HG02678 (cell line): ENCODE measurements around the gene ZNF485.
"Not testable (repeated sequence)": the region's sequence is repeated elsewhere in the genome, so short reads cannot be mapped to it uniquely, and the experiment has no call there.

Source experiments
- ATAC-seq: cut with Tn5 transposase; IDR thresholded peaks from one replicate; pipeline ENCODE4 v1.9.1; 2021; ENCODE audit warnings: mild to moderate bottlenecking, moderate library complexity; ENCODE audit not compliant: unreplicated experiment

Gene ZNF485

DNA sequence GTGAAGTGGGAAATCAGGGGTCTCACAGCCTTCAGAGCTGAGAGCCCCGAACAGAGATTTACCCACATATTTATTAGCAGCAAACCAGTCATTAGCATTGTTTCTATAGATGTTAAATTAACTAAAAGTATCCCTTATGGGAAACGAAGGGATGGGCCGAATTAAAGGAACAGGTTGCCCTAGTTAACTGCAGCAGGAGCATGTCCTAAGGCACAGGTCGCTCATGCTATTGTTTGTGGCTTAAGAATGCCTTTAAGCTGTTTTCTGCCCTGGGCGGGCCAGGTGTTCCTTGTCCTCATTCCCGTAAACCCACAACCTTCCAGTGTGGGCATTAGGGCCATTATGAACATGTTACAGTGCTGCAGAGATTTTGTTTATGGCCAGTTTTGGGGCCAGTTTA is 4.7 kb upstream of the ZNF485 start:
- not testable (repeated sequence) for ATAC-seq

DNA sequence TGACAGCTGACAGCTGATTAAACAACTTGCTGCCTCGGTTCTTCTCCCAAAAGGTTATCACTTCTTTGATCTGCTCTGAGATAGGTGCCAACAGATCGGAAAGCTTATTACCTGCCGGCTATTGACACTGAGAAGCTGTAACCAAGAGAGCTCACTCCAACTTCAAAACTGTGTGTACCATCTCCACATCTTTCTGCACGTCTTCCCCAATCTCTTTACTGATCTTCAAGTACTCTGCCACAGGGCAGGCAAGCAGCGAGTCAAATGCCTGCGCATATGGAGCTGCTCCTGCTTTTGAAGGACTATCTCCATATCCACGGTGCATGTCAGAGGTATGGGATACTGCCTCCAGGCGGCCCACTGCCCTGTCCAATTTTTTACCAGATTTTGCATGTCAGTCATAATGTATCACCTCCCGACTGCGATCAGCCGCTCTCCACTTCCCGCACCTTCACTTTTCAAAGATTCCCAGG is 352 bp upstream of the ZNF485 start:
- no peak for ATAC-seq

DNA sequence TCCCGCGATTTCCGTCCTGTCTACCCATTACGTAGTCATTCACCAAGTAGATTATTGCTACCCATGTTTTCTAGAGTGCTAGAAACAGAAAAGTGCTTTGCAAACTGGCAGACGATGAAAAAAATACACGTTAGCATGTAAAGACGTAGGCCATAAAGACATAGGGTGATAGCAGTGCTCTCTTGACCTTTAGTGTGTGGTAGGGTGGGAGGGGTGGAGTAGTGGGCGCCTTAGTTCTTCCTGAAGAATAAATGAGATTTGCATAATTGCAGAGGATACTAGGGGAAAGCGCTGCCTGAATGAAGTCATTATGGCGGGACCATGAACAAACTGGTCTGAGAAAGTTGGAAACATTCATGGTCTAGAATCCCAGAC is 948 bp downstream of the ZNF485 start:
- ATAC-seq, result no peak

DNA sequence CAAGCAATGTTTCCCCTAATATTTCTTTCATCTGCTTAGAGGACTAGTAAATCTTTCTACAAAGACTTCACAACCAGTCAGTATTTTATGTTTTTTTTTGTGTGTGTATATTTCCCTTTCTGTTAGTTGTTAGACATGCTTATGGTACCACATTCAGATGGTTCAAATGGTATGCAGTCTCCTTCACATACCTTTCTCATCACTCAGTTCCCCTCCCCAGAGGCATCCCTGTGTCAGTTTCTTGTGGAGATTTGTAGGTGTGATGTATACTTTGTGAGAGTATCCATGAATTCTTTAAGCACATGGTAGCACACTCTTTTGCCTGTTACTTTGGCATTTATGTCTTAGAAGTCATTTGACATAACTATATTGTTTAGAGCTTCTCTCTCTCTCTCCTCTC is 4.4 kb downstream of the ZNF485 start:
- no peak for ATAC-seq

DNA sequence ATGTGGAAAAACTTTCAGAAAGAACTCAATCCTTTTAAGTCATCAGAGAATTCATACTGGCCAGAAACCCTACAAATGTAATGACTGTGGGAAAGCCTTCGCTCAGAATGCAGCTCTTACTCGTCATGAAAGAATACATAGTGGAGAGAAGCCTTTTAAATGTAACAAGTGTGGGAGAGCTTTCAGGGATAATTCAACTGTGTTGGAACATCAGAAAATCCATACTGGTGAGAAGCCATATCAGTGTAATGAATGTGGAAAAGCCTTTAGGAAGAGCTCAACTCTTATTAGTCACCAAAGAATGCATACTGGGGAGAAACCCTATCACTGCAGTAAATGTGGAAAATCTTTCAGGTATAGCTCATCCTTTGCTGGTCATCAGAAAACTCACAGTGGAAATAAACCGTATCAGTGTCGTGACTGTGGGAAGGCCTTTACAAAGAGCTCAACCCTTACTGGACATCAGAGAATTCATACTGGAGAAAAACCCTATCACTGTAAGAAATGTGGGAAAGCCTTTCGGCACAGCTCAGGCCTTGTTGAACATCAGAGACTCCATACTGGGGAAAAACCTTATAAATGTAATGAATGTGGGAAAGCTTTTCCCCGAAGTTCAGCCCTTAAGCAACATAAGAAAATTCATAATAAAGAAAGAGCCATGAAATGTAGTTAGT is 10.6 kb downstream of the ZNF485 start:
- ATAC-seq, result no peak

DNA sequence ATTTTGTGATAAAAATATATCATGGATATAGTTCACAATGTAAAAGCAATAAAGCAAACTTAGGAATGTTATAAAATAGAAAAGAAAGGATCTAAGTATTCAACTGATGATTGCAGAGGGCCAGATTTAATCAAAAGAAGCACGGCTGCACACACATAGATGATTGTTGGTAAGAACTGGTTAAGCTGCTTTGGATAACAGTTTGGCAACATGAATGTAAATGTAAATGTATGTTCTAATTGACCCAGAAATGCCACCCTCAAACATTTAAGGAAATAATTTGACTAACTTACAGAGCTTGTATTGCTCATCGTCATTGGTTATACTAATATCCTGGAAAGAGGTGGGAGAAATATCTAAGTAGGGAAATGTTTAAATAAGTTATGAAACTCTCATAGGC is 13.1 kb downstream of the ZNF485 start:
- no peak for ATAC-seq

DNA sequence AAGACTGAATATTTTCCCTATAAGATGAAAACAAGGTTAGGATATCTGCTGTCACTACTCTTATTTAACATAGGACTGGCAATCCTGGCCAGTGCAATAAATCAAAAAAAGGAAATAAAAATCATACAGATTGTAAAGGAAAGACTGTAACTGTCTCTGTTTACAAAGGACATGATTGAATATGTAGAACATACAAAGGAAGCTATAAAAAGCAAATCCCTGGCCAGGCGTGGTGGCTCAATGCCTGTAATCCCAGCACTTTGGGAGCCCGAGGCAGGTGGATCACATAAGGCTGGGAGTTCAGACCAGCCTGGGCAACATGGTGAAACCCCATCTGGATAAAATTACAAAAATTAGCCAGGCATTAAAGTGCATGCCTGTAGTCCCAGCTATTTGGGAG is 15.8 kb downstream of the ZNF485 start:
- ATAC-seq, result no peak

DNA sequence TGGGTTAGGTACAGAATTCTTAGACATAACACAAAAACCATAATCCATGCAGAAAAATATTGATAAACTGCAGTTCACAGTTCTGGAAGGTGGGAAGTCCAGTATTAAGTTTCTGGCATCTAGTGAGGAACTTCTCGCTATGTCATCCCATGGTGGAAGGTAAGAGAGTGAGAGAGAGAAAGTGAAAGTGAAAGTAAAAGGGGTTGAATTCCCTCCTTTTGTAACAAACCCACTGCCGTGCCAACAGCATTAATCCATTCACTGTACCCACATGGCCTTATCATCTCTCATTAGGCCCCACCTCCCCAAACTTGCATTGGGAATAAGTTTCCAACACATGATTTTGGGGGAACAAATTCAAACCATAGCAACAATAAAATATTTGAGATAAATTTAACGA is 17.1 kb downstream of the ZNF485 start:
- ATAC-seq, result no peak

DNA sequence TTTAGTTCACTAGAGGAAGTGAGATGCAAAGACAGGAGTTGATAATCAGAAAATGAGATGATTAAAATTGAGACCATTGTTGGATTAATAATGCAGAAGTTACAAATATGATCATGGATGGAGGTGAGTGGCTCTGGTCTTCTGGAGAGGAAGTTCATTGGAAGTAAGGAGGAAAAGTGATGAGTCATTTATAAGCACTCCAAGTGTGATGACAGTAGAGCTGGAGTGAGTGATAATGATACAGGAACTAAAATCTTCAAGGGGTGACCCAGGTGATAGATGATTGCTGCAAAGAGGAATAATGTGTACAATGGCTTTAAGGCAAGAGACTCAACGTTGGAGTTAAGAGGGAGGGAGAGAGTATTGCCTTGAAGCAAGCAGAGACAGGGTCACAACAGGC is 21.7 kb downstream of the ZNF485 start:
- ATAC-seq, result no peak

DNA sequence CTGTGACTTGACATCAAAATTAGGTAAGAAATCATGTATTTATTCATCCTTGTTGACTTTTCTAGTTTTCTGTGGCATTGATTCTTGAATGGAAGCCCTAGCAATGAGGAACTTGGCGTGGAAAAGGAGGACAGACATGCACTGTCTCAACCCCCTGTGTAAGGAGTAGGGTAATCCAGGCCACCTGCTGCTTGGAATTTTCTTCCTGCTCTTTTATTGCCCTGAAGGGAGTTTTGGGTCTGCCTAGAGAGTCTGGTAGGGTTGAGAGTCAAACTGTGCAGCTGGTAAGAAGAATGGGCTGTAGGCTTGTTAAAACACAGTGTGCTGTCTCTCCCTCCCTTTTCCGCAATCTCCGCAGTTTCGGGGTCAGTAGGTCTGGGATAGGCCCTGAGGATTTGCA is 22.7 kb downstream of the ZNF485 start:
- no peak for ATAC-seq

DNA sequence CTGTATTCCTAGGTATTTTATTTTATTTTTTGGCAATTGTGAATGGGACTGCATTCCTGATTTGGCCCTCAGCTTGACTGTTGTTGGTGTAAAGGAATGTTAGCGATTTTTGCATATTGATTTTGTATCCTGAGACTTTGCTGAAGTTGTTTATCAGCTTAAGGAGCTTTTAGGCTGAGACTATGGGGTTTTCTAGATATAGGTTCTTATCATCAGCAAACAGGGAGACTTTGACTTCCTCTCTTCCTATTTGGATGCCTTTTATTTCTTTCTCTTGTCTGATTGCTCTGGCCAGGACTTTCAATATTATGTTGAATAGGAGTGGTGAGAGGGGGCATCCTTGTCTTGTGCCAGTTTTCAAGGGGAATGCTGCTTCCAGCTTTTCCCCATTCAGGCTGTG is 29.6 kb downstream of the ZNF485 start:
- ATAC-seq, result not testable (repeated sequence)

DNA sequence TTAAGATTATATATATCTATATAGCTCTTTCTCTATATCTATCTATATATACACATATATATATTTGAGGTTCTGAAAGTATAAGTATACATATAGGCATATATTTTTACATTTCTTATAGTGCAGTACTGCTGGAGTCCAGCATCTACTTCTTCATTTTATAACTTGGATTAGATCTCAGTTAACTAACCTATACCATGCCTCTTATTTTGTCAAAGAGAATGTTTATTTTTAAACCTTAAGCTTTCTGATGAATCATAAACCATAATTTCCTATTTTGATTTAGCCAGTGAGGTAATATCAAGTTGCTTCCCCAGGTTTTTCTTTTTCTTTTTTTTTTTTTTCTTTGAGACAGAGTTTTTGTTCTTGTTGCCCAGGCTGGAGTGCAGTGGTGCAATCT is 34.4 kb downstream of the ZNF485 start:
- no peak for ATAC-seq

DNA sequence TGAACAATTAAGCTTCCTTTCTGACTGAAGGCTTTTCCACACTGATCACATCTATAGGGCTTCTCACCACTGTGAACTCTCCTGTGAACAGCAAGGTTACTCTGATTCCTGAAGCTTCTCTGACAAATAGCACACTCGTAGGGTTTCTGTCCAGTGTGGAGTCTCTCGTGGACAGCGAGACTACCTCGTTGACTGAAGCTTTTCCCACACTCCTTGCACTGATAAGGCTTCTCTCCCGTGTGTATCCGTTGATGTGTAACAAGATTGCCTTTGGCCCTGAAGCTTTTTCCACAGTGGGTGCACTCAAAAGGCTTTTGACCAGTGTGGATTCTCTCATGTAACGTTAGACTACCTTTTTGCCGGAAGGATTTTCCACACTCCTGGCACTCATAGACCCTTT is 38.0 kb downstream of the ZNF485 start:
- no peak for ATAC-seq

DNA sequence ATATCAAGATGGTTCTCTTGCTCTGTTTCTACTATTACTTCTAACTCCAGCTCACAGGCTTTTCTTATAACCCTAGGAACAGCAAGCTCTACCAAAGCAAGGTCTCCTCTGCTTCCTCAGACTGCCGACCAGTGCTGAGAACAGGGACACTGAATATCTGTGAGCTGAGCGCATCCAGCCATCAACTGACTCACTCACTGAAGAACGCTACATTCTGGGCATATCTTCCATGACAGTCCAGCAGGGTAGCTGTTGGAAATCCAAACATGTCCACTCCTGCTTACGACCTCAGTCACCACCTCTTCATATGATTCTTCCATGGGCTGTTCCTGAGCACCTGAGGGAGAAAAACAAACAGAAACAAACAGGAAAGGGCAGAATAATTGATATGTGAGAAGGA is 39.6 kb downstream of the ZNF485 start:
- no peak for ATAC-seq

DNA sequence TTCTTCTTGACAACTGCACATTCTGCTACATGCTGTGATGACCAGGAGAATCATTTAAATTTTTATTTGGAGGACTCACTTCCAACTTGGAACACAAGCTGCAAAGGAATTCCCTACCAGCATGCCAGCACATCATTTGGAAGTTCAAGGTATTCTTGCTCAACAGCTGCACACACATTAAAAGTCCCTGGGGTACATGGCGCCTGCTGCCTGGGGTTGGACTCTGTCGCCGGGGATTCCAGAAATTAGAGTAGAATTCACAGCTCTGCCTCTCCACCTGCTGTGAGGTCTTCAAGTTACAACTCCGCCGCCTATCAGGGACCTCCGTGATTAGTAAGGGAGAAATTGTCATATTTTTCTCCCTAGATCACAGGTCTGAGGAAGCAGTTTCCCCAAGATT is 41.3 kb downstream of the ZNF485 start:
- ATAC-seq, result no peak

DNA sequence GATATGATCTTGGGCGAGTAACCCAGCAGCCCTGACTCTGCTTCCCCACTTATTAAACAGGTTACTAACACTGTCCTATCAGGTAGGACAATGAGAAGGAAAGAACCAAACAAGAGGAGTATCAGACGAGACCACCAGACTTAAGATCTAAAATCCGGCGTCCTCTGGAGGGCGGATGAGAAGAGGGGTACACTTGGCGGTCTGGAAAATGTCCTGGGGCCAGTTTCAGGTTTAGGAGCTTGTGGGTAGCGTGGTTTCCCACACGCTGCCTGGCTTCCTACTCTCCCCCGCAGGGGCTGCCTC is 41.8 kb downstream of the ZNF485 start:
- no peak for ATAC-seq

DNA sequence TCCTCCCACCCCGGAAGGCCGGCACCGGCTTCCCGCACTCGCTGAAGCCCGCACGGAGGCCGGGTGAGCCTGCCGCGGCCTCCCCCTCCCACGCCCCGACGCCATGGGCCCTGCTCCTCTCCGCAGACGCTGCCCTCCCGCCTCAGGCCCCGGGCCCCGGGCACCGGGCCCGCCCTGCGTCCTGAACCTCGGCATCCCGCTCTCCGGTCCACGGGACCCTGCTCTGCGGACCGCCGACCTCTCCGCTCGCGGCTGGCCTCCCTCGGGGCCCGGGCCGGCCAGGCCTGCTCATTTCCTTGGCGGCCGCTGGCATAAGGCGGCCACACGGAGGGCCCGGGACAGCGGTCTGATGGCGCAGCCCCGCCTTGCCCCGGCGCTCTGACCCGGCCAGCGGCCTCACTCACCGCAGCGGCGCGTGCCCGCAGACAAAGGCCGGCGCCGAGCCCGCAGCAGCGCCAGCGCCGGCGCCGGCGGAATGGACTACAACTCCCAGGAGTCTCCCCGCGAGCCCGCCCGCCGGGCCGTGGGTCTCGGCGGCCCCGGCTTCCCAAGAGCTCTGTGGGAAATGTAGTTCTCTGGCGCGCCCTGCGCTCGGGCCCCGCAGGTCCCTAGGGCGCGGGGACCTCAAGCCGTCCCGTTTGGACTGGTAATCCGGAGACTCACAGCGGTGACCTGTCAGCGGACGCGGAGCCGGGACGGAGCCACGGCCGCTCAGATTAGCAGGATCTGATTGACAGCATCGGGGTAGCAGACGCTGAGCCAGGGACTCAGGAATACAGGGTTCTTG is 42.4 kb downstream of the ZNF485 start, which contains the start of gene ZNF32:
TSS of gene ZNF32 (minus strand) at position 484 of the 787 bp plus-strand sequence. CDS start 2,748 bp downstream, outside the sequence.
- peak; percentile 99 for ATAC-seq

DNA sequence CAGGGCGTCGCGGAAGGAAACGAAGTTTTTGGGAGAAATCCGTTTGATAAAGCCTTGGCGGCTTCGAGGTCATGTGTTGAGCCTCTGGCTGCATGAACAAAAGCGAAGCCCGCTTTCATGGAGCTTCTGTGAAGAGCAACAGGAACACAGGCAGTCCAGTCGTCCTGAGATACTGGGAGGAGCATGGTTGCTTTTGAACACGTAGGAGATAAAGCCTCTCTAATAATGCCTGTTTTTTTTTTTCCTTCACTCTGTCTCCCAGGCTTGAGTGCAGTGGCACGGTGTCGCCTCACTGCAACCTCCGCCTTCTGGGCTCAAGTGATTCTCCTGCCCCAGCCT is 42.9 kb downstream of the ZNF485 start:
- peak; percentile 2 for ATAC-seq

DNA sequence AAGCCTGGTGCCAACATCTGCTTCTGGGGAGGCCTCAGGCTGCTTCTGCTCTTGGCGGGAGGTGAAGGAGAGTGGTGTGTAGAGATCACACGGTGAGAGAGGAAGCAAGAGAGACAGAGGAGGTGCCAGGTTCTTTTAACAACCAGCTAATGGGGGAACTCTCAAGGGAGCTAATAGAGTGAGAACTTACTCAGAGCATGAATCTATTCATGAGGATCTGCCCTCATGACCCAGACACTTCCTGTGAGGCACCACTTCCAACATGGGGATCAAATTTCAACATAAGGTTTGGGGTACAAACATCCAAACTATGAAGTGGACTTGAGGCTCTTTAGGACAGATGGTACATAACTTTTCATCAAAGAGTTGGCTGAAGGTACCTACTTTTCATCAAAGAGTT is 47.5 kb downstream of the ZNF485 start:
- no peak for ATAC-seq

DNA sequence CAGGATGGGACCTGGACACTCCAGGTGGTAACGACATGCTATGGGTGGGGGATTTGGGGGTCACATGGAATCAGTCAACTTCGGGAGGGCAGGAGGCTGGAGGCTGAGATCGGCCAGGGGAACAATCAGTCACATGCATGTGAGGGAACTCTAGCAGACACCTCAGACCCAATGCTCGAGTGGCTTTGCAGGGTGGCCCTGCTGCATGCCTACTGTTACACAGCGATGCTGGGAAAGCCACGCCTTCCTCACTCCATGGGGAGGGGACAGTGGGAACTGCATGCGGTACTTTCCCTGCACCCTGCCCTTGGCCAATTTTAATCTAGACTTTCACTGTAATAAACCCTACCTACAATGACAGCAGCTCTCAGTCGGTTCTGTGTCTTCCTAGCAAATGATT is 49.1 kb downstream of the ZNF485 start:
- ATAC-seq, result no peak

DNA sequence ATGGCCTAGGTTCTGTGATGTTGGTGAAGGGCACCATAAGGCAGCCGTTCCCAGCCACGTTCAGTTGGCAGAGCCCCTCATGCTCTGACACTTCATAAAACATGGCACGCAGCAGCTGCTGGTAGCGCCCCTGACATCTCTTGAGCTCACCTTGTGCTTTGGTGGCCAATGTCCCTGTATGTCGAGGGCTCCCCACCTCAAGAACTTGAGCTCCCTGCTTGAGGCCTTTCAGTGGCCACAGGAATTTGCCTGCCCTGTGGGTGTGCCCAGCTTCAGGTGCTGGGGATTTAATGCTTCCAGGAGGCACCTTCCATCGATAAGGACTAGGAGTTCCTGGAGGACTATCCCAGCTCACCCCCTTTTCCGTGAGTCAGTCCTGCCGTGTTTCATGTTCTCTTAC is 52.0 kb downstream of the ZNF485 start:
- ATAC-seq, result no peak

DNA sequence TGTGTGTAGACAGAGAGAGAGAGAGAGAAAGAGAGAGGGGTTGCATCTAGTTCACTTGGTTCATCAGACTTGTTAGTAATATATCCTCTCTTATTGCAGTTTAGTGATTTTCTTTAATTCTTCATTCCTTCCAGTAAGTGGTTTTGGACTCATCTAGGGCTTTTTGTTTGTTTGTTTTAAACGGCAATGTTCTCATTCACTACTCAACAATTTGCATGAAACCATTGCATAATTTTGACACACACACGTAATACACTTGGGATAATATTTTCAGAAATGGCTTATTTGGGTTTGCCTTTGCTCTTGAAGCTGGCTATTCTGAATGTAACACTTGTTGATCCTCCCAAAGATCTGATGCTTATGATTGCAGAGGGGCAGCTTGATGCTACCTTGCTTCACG is 58.8 kb downstream of the ZNF485 start:
- no peak for ATAC-seq

DNA sequence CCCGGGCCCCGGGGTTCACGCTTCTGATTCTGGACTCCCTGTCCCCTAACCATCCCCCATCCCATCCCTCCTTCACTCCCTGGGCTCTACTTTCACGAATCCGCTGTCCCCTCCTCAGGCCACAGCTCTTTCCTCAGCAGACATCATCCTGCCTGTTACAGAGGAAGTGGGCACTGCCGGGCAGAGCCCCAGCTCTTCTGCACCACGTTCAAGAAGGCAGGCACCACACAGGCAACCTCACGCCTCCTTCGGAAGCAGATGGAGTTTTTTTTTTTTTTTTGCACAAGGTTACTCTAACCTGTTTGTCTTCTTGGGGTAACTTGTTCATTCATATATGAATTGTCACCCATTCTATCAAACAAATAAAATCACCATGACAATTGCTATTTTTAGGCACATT is 60.3 kb downstream of the ZNF485 start:
- ATAC-seq, result no peak
